RWPE2 (cell line): ENCODE results near the gene OTUD3.

ENCODE experiments used
- ATAC-seq: fragments of 200-7000 bp; cut with Tn5 transposase; 3 replicates; pipeline ENCODE4 v1.9.1; 2021; ENCODE audit warnings: low read depth
- DNase-seq: peaks from one replicate; pipeline ENCODE4 v3.0.0-alpha.2; 2020; ENCODE audit warnings: low spot score
- H3K27ac ChIP-seq: fragments of 450-650 bp; 2 replicates; pipeline ENCODE4 v1.5.1; 2017; ENCODE audit warnings: mild to moderate bottlenecking; ENCODE audit not compliant: poor library complexity, severe bottlenecking
- H3K27me3 ChIP-seq: fragments of 250-450 bp; sonication (Bioruptor Pico); 2 replicates; pipeline ENCODE4 v1.5.1; 2021; ENCODE audit warnings: mild to moderate bottlenecking, moderate library complexity; ENCODE audit not compliant: insufficient read depth, poor library complexity, severe bottlenecking
- H3K36me3 ChIP-seq: fragments of 250-450 bp; sonication (Bioruptor Pico); 2 replicates; pipeline ENCODE4 v1.5.1; 2020; ENCODE audit warnings: low read depth, mild to moderate bottlenecking, moderate library complexity
- H3K4me1 ChIP-seq: fragments of 250-450 bp; sonication (Bioruptor Pico); 2 replicates; pipeline ENCODE4 v1.5.1; 2021; ENCODE audit warnings: mild to moderate bottlenecking, moderate library complexity; ENCODE audit not compliant: insufficient read depth, poor library complexity, severe bottlenecking
- H3K4me3 ChIP-seq: fragments of 250-450 bp; sonication (Bioruptor Pico); 2 replicates; pipeline ENCODE4 v1.5.1; 2021; ENCODE audit warnings: mild to moderate bottlenecking, moderate library complexity; ENCODE audit not compliant: severe bottlenecking
- H3K9me3 ChIP-seq: fragments of 250-450 bp; sonication (Bioruptor Pico); 2 replicates; pipeline ENCODE4 v1.5.1; 2021; ENCODE audit warnings: mild to moderate bottlenecking, moderate library complexity; ENCODE audit not compliant: severe bottlenecking
- CTCF ChIP-seq: fragments of 450-650 bp; IDR thresholded peaks from one replicate; pipeline ENCODE4 v1.5.1; 2017; ENCODE audit warnings: mild to moderate bottlenecking, moderate library complexity; ENCODE audit not compliant: poor library complexity, severe bottlenecking

The OTUD3 gene

GRCh38 chr1:19920132-19920710 is 38.0 kb downstream of the OTUD3 start:
- ATAC-seq: no peak
- H3K36me3 ChIP-seq: no peaks in the 10 kb centered on the region
- no peak overlapping the region for H3K27ac ChIP-seq
- H3K9me3 ChIP-seq: no peaks in the 10 kb centered on the region
- no peak for DNase-seq
- peaks cover 7% of the 10 kb centered on the region for H3K4me1 ChIP-seq
- H3K27me3 ChIP-seq: no peaks in the 10 kb centered on the region
- TF ChIP-seq CTCF: no peak
- no peak overlapping the region for H3K4me3 ChIP-seq

GRCh38 chr1:19921310-19921709 is 39.1 kb downstream of the OTUD3 start:
- Histone ChIP-seq H3K9me3 (no peaks in the 10 kb centered on the region), H3K4me3 (no peak overlapping the region), H3K27me3 (no peaks in the 10 kb centered on the region), H3K4me1 (peaks cover 16% of the 10 kb centered on the region), H3K27ac (no peak overlapping the region), H3K36me3 (no peaks in the 10 kb centered on the region)
- no peak for TF ChIP-seq CTCF
- ATAC-seq (no peak), DNase-seq (no peak)

- Histone ChIP-seq H3K27me3 (no peaks in the 10 kb centered on the region), H3K4me3 (no peak overlapping the region), H3K27ac (no peak overlapping the region), H3K36me3 (no peaks in the 10 kb centered on the region), H3K9me3 (no peaks in the 10 kb centered on the region), H3K4me1 (peaks cover 24% of the 10 kb centered on the region)
- ATAC-seq (no peak), DNase-seq (no peak)
- no peak for TF ChIP-seq CTCF
These were observed 40.0 kb downstream of the OTUD3 start for GRCh38 chr1:19922015-19922688.

- no peak within 1 kb of the TSS for H3K27ac ChIP-seq
- no peak for ATAC-seq
- no peak for DNase-seq
- peaks cover 24% of the 10 kb centered on the region for H3K4me1 ChIP-seq
- H3K9me3 ChIP-seq: no peaks in the 10 kb centered on the region
- H3K36me3 ChIP-seq: no peaks in the 10 kb centered on the region
- TF ChIP-seq CTCF: no peak
- no peak within 1 kb of the TSS for H3K4me3 ChIP-seq
- H3K27me3 ChIP-seq: no peaks in the 10 kb centered on the region
These were observed 41.1 kb downstream of the OTUD3 start, which contains the start of gene PLA2G2E for GRCh38 chr1:19923137-19923952. Gene PLA2G2E, minus strand, starts transcription at chr1:19923617. Its CDS starts 58 bp downstream, at chr1:19923559.
